H1 (cell line): ENCODE data around the gene YPEL5. TPM values are rescaled to one million over a fixed set of nuclear protein-coding genes. Genes with fewer than 3 reads are reported as not detected.

Source experiments
- polyA plus RNA-seq, 7 experiments: library from polyadenylated mRNA; depleted of rRNA in 3 of 7; stranded (reverse) in 5 of 7; unstranded in 2 of 7; fragments of >200 nt in 5 of 7; fragments of 200-250 nt in 2 of 7; gene quantifications; 1 replicate in 5 of 7; 2 replicates in 1 of 7; 4 replicates in 1 of 7; pipeline versions ENCODE4 v1.2.1 to v1.2.3, GENCODE V29; 2011 to 2013; ENCODE audit warnings: missing spikeins in 2 of 7, mixed read lengths in 2 of 7
- total RNA-seq: library from RNA; stranded (reverse); fragmentation: NEBNext Ultra II Directional; extraction: Animal tissue kit (Norgen Biotek cat#: 25700); gene quantifications from 2 replicates; pipeline ENCODE4 v1.2.1, GENCODE V29; 2021
- TF ChIP-seq, protein P1 (sequence below): fragments of 300-600 bp; sonication (generic); IDR thresholded peaks from 2 replicates; pipeline ENCODE4 v1.7.1; 2012; ENCODE audit warnings: low read length, moderate library complexity, mild to moderate bottlenecking, inconsistent platforms; ENCODE audit not compliant: insufficient replicate concordance

Gene YPEL5
- total and polyA plus RNA-seq, 2 of the 8 experiments (the other 6 are each of a cell fraction or from before 2014, with no cell fraction given): 18.5 to 28.0 TPM

DNA sequence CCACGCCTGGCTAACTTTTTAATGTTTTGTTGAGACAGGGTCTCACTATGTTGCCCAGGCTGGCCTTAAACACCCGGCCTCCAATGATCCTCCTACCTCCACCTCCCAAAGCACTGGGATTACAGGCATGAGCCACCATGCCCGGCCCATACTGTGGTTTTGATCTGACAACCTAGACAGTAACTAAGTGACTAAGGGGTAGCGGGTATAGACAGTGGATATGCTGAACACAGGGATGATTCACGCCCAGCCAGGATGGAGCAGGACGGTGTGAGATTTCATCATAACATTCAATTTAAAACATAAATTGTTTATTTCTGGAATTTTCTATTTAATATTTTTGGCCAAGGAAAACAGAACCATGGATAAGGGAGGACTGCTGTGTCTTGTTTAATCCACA, 36.0 kb upstream of the YPEL5 start (continued):
- TF ChIP-seq, protein P1, sequence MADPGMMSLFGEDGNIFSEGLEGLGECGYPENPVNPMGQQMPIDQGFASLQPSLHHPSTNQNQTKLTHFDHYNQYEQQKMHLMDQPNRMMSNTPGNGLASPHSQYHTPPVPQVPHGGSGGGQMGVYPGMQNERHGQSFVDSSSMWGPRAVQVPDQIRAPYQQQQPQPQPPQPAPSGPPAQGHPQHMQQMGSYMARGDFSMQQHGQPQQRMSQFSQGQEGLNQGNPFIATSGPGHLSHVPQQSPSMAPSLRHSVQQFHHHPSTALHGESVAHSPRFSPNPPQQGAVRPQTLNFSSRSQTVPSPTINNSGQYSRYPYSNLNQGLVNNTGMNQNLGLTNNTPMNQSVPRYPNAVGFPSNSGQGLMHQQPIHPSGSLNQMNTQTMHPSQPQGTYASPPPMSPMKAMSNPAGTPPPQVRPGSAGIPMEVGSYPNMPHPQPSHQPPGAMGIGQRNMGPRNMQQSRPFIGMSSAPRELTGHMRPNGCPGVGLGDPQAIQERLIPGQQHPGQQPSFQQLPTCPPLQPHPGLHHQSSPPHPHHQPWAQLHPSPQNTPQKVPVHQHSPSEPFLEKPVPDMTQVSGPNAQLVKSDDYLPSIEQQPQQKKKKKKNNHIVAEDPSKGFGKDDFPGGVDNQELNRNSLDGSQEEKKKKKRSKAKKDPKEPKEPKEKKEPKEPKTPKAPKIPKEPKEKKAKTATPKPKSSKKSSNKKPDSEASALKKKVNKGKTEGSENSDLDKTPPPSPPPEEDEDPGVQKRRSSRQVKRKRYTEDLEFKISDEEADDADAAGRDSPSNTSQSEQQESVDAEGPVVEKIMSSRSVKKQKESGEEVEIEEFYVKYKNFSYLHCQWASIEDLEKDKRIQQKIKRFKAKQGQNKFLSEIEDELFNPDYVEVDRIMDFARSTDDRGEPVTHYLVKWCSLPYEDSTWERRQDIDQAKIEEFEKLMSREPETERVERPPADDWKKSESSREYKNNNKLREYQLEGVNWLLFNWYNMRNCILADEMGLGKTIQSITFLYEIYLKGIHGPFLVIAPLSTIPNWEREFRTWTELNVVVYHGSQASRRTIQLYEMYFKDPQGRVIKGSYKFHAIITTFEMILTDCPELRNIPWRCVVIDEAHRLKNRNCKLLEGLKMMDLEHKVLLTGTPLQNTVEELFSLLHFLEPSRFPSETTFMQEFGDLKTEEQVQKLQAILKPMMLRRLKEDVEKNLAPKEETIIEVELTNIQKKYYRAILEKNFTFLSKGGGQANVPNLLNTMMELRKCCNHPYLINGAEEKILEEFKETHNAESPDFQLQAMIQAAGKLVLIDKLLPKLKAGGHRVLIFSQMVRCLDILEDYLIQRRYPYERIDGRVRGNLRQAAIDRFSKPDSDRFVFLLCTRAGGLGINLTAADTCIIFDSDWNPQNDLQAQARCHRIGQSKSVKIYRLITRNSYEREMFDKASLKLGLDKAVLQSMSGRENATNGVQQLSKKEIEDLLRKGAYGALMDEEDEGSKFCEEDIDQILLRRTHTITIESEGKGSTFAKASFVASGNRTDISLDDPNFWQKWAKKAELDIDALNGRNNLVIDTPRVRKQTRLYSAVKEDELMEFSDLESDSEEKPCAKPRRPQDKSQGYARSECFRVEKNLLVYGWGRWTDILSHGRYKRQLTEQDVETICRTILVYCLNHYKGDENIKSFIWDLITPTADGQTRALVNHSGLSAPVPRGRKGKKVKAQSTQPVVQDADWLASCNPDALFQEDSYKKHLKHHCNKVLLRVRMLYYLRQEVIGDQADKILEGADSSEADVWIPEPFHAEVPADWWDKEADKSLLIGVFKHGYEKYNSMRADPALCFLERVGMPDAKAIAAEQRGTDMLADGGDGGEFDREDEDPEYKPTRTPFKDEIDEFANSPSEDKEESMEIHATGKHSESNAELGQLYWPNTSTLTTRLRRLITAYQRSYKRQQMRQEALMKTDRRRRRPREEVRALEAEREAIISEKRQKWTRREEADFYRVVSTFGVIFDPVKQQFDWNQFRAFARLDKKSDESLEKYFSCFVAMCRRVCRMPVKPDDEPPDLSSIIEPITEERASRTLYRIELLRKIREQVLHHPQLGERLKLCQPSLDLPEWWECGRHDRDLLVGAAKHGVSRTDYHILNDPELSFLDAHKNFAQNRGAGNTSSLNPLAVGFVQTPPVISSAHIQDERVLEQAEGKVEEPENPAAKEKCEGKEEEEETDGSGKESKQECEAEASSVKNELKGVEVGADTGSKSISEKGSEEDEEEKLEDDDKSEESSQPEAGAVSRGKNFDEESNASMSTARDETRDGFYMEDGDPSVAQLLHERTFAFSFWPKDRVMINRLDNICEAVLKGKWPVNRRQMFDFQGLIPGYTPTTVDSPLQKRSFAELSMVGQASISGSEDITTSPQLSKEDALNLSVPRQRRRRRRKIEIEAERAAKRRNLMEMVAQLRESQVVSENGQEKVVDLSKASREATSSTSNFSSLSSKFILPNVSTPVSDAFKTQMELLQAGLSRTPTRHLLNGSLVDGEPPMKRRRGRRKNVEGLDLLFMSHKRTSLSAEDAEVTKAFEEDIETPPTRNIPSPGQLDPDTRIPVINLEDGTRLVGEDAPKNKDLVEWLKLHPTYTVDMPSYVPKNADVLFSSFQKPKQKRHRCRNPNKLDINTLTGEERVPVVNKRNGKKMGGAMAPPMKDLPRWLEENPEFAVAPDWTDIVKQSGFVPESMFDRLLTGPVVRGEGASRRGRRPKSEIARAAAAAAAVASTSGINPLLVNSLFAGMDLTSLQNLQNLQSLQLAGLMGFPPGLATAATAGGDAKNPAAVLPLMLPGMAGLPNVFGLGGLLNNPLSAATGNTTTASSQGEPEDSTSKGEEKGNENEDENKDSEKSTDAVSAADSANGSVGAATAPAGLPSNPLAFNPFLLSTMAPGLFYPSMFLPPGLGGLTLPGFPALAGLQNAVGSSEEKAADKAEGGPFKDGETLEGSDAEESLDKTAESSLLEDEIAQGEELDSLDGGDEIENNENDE: no peak
